SU-DHL-6 (cell line): Measurements from ENCODE around the gene C8G.

Experiments used
- H2AFZ ChIP-seq: fragments of 200-600 bp; sonication (generic); 2 replicates; pipeline ENCODE4 v1.6.1; 2014; ENCODE audit warnings: low read depth, mild to moderate bottlenecking, moderate library complexity, mixed read lengths, antibody characterized with exemption, low read length; ENCODE audit not compliant: severe bottlenecking
- H3F3A ChIP-seq: fragments of 200-600 bp; shearing (Covaris generic); 2 replicates; pipeline ENCODE4 v1.6.0; 2016; ENCODE audit warnings: antibody characterized with exemption, mild to moderate bottlenecking; ENCODE audit not compliant: insufficient read depth
- H3K27ac ChIP-seq: fragments of 200-600 bp; sonication (generic); 2 replicates; pipeline ENCODE4 v1.5.1; 2016; ENCODE audit warnings: low read depth, mild to moderate bottlenecking, low read length, moderate library complexity, mixed read lengths
- H3K27me3 ChIP-seq: fragments of 200-600 bp; sonication (generic), shearing (Covaris generic); 2 replicates; pipeline ENCODE4 v1.6.0; 2014; ENCODE audit warnings: mild to moderate bottlenecking, low read length
- H3K36me3 ChIP-seq: fragments of 200-600 bp; sonication (generic); 2 replicates; pipeline ENCODE4 v1.6.1; 2014; ENCODE audit warnings: mild to moderate bottlenecking, low read length, mixed read lengths
- H3K4me2 ChIP-seq: fragments of 300-600, 200-600 bp; shearing (Covaris generic), sonication (generic); 2 replicates; pipeline ENCODE4 v1.6.0; 2014; ENCODE audit warnings: low read length, low read depth, mild to moderate bottlenecking; ENCODE audit not compliant: poor library complexity, severe bottlenecking
- H3K4me3 ChIP-seq: fragments of 200-600 bp; sonication (generic); 2 replicates; pipeline ENCODE4 v1.5.1; 2014; ENCODE audit warnings: antibody characterized with exemption, low read length, mild to moderate bottlenecking, mixed read lengths; ENCODE audit not compliant: insufficient read depth, poor library complexity, severe bottlenecking
- H3K79me2 ChIP-seq: fragments of 200-600 bp; sonication (generic); 2 replicates; pipeline ENCODE4 v1.6.1; 2014; ENCODE audit warnings: mild to moderate bottlenecking, low read length, moderate library complexity; ENCODE audit not compliant: insufficient read depth
- H3K9ac ChIP-seq: fragments of 200-600 bp; sonication (generic); 2 replicates; pipeline ENCODE4 v1.7.0; 2014; ENCODE audit warnings: mild to moderate bottlenecking, low read length
- H3K9me2 ChIP-seq: fragments of 200-600 bp; sonication (generic); replicated peaks from 2 replicates; pipeline ENCODE4 v1.6.1; 2014; ENCODE audit warnings: low read length; ENCODE audit not compliant: insufficient read depth
- H3K9me3 ChIP-seq: fragments of 200-600 bp; sonication (generic); 2 replicates; pipeline ENCODE4 v1.6.1; 2014; ENCODE audit warnings: low read length, mixed read lengths; ENCODE audit not compliant: insufficient read depth
- H4K20me1 ChIP-seq: fragments of 200-600 bp; sonication (generic); 2 replicates; pipeline ENCODE4 v1.6.1; 2014; ENCODE audit warnings: low read depth, mild to moderate bottlenecking, antibody characterized with exemption, low read length, moderate library complexity, mixed read lengths
- CTCF ChIP-seq: fragments of 200-600 bp; sonication (generic); IDR thresholded peaks from one replicate; pipeline ENCODE4 v1.5.1; 2017; ENCODE audit warnings: antibody characterized with exemption, mild to moderate bottlenecking, low read length, moderate library complexity; ENCODE audit not compliant: insufficient read depth, poor library complexity, severe bottlenecking
- EZH2phosphoT487 ChIP-seq: fragments of 200-600 bp; sonication (generic), shearing (Covaris generic); conservative IDR thresholded peaks from 2 replicates; pipeline ENCODE4 v1.6.1; 2018; ENCODE audit warnings: mild to moderate bottlenecking, antibody characterized with exemption, low read length, moderate library complexity, mixed read lengths

C8G gene

DNA sequence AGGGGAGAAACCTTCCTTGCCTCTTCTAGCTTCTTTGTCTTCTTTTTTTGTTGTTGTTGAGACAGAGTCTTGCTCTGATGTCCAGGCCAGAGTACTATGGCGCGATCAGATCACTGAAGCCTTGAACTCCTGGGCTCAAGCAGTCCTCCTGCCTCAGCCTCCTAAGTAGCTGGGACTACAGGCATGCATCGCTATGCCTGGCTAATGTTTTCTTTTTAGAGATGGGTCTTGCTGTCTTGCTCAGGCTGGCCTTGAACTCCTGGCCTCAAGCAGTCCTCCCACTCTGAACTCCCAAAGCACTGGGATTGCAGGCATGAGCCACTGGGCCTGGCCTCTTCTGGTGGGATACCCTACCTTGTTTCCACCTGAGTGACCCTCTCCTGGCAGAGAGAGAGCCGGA, 43.8 kb downstream of the C8G start:
- H3K9me2 ChIP-seq = no peaks in the 10 kb centered on the region

DNA sequence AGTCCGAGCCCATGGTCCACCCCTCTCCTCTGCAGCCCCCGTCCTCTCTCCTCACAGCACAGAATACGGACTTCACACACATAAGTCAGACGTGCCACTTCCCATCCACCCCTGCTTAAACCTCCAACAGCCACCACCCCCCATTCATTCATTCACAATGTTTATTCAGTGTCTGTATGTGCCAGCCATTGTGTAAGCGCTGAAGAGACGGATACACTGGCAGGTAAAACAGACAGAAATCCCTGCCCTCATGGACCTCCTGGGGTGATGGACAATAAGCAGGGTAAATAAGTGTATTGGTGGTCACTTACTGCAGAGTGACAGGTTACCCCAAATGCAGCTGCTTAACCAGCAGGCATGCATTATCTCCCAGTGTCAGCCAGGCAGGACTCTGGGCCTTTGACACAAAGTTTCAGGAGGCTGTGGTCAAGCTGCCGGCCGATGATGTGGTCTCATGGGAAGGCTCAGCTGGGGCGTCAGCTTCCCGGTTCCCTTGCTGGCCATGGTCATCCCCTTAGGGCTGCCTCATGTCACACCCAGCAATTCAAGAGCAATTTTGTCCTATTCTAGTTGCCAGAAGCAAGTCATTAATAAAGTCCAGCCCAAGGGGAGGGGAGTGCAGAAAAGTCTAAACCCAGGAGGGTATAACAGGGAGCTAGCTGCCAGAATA, 45.3 kb downstream of the C8G start:
- Histone ChIP-seq H3K27ac (no peak overlapping the region), H3K79me2 (no peaks in the 10 kb centered on the region), H4K20me1 (no peaks in the 10 kb centered on the region), H3K4me2 (no peak overlapping the region), H3K9ac (no peak overlapping the region), H3K9me3 (no peaks in the 10 kb centered on the region), H3K27me3 (no peaks in the 10 kb centered on the region), H3F3A (no peaks in the 10 kb centered on the region), H3K9me2 (no peaks in the 10 kb centered on the region), H3K4me3 (no peak overlapping the region), H3K36me3 (no peaks in the 10 kb centered on the region), H2AFZ (no peak overlapping the region)
- no peak for TF ChIP-seq EZH2phosphoT487
- TF ChIP-seq CTCF = no peak

More for the DNA sequence above, 43.8 kb downstream of the C8G start:
- H3K27ac ChIP-seq = no peak overlapping the region
- no peak for TF ChIP-seq EZH2phosphoT487
- TF ChIP-seq CTCF = no peak
- H3K79me2 ChIP-seq = no peaks in the 10 kb centered on the region
- no peaks in the 10 kb centered on the region for H3K36me3 ChIP-seq
- H3K27me3 ChIP-seq = no peaks in the 10 kb centered on the region
- no peaks in the 10 kb centered on the region for H4K20me1 ChIP-seq
- H3K9me3 ChIP-seq = no peaks in the 10 kb centered on the region
- H3F3A ChIP-seq = no peaks in the 10 kb centered on the region
- no peak overlapping the region for H2AFZ ChIP-seq
- no peak overlapping the region for H3K4me3 ChIP-seq
- no peak overlapping the region for H3K4me2 ChIP-seq
- H3K9ac ChIP-seq = no peak overlapping the region

GRCh38 chr9:136991993-136992818, 47.2 kb downstream of the C8G start, which contains the start of gene PAXX:
Gene PAXX, plus strand, starts transcription at chr9:136992422. Its CDS starts 22 bp downstream, at chr9:136992444.
- peak within 1 kb of the TSS; percentile 60 for H3K27ac ChIP-seq
- no peaks in the 10 kb centered on the region for H4K20me1 ChIP-seq
- H3K4me2 ChIP-seq = peak within 1 kb of the TSS; percentile 88
- H3F3A ChIP-seq = no peaks in the 10 kb centered on the region
- H3K27me3 ChIP-seq = no peaks in the 10 kb centered on the region
- H3K9me3 ChIP-seq = no peaks in the 10 kb centered on the region
- peak within 1 kb of the TSS; percentile 89 for H3K9ac ChIP-seq
- H3K79me2 ChIP-seq = no peaks in the 10 kb centered on the region
- TF ChIP-seq EZH2phosphoT487 (no peak), CTCF (no peak)
- no peaks in the 10 kb centered on the region for H3K9me2 ChIP-seq
- H3K4me3 ChIP-seq = peak within 1 kb of the TSS; percentile 66
- peak within 1 kb of the TSS; percentile 86 for H2AFZ ChIP-seq
- no peaks in the 10 kb centered on the region for H3K36me3 ChIP-seq
